Kidney epithelial cell (primary cell): ENCODE measurements around the gene EOLA2. TPM values are rescaled to one million over a fixed set of nuclear protein-coding genes. Genes with fewer than 3 reads are reported as not detected.
"Not testable (repeated sequence)": the region's sequence is repeated elsewhere in the genome, so short reads cannot be mapped to it uniquely, and the experiment has no call there.

Experiments used
- DNase-seq: peaks from one replicate; pipeline ENCODE4 v3.0.0-alpha.2; 2010; ENCODE audit warnings: low read depth
- H3K27me3 ChIP-seq: 2 replicates; pipeline ENCODE4 v1.6.0; 2011; ENCODE audit warnings: low read length; ENCODE audit not compliant: control insufficient read depth, insufficient read depth
- H3K36me3 ChIP-seq: 2 replicates; pipeline ENCODE4 v1.5.1; 2011; ENCODE audit warnings: low read length; ENCODE audit not compliant: control insufficient read depth, insufficient read depth
- H3K4me3 ChIP-seq: 2 replicates; pipeline ENCODE4 v1.5.1; 2011; ENCODE audit warnings: low read depth, mild to moderate bottlenecking, control low read depth, low read length
- total RNA-seq: library from RNA; depleted of rRNA; stranded (reverse); fragments of >200 nt; gene quantifications from 2 replicates; pipeline ENCODE4 v1.2.3, GENCODE V29; 2015
- TF ChIP-seq, protein P1 (sequence below): IDR thresholded peaks from 2 replicates; pipeline ENCODE4 v1.5.1; 2011; ENCODE audit warnings: mild to moderate bottlenecking, moderate library complexity, low read length, control low read depth, inconsistent platforms; ENCODE audit not compliant: insufficient read depth, poor library complexity, severe bottlenecking

EOLA2 gene
- total RNA-seq, 1 donor from 2014 or later, result 30.0 TPM

DNA sequence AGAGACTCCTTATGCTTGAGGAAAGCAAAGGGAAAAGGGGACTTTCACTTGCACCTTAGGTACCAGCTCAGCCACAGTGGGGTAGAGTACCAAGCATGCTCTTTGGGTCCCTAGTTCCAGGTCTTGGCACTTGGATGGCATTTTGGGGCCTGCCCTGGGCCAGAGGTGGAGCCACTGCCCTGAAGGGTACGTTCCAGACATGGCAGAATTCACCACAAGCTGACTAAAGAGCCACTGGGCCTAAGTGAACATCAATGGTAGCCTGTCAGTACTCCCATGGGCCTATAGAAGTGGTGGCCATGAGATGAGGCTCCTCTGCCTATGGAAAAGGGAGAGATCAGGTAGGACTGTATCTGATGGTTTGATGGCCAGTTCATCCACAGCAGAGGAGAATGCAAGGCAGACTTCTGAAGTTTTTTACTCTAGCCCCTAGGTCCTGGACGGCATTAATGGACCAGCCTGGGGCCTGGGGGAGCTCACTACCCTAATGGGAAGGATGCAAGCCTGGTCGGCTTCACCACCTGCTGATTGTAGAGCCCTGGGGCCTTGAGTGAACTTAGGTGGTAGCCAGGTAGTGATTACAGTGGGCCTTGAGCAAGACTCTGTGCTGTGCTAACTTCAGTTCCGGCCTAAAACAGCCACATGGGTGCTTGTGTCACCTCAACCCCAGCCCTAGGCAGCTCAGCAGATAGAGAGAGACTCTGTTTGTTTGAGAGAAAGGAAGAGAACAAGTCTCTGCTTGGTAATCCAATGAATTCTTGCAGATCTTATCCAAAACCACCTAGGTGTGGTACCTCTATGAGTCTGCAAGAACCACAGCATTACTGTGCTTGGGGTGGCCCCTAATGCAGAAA, 28.7 kb downstream of the EOLA2 start:
- H3K4me3 ChIP-seq, result no peak overlapping the region
- DNase-seq, result no peak
- H3K36me3 ChIP-seq, result no peaks in the 10 kb centered on the region
- TF ChIP-seq, protein P1, sequence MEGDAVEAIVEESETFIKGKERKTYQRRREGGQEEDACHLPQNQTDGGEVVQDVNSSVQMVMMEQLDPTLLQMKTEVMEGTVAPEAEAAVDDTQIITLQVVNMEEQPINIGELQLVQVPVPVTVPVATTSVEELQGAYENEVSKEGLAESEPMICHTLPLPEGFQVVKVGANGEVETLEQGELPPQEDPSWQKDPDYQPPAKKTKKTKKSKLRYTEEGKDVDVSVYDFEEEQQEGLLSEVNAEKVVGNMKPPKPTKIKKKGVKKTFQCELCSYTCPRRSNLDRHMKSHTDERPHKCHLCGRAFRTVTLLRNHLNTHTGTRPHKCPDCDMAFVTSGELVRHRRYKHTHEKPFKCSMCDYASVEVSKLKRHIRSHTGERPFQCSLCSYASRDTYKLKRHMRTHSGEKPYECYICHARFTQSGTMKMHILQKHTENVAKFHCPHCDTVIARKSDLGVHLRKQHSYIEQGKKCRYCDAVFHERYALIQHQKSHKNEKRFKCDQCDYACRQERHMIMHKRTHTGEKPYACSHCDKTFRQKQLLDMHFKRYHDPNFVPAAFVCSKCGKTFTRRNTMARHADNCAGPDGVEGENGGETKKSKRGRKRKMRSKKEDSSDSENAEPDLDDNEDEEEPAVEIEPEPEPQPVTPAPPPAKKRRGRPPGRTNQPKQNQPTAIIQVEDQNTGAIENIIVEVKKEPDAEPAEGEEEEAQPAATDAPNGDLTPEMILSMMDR, result no peak
- no peaks in the 10 kb centered on the region for H3K27me3 ChIP-seq

DNA sequence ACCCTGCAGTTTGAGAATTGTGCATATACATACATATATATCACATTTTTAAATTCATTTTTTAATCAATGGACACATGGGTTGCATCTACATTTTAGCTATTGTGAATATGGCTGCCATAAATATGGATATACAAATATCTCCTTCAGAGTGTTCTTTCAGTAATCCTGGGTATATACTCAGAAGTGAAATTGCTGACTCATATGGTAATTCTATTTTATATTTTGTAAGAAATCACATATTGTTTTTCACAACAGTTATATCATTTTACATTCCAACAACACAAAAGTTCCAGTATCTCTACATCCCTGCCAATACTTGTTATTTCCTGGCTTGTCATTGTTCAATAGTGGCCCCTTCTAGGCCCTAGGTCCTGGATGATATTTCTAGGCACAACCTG, 29.6 kb downstream of the EOLA2 start:
- no peaks in the 10 kb centered on the region for H3K36me3 ChIP-seq
- TF ChIP-seq, protein P1, result no peak
- no peak overlapping the region for H3K4me3 ChIP-seq
- DNase-seq, result no peak
- no peaks in the 10 kb centered on the region for H3K27me3 ChIP-seq

DNA sequence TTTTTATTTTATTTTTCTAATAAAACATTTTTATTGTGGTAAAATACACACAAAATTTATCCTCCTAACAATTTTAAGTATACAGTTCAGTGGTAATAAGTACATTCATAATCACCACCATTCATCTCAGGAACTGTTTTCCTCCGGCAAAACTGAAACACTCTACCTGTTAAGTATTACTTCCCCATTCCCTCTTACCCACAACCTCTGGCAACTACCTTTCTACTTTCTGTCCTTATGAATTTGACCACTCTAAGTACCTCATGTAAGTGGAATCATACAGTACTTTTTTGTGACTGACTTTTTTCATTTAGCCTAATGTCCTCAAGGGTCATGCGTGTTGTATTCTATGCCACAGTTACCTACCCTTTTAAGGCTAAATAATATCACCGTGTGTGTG, 30.0 kb downstream of the EOLA2 start:
- TF ChIP-seq, protein P1, result no peak
- Histone ChIP-seq H3K4me3 (no peak overlapping the region), H3K27me3 (no peaks in the 10 kb centered on the region), H3K36me3 (no peaks in the 10 kb centered on the region)
- no peak for DNase-seq

DNA sequence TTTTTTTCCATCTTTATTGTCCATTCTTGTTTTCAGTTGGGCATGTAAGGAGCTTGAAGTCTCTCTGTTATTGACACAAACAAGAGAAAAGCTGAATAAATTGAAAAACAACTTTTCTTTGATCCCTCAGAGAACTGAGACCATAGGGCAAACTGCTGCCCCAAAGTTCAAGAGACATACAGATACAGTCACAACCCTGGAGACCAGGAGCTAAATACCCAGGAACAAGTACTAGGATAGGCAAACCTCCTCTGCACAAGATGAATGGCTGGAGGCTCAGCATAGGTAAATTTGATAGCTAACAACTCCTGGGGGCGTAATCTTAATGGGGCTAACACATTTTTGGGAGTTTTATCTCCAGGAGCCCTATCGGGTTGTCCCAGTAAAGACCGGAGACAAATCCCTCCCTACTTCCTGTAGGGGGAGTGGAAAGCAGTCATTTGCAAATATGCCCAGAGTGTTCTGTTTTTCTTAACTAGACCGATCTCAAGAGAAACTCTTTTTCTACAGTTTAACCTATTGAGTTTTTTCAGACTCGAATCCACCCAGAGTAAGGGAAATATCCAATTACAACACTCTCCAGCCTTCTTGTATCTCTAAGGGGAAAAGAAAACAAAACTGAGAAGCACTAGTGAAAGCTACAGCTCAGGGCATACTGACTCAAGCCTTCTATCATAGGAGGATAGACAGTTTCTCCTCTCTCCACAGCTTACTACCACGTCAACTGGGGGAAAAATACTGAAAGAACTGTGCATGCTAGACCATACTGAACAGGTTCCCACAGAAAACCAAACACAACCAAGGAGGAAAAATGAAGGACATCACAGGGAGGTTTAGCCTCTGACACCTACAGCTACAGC, 34.2 kb downstream of the EOLA2 start:
- TF ChIP-seq, protein P1, result peak; percentile 31
- Histone ChIP-seq H3K4me3 (no peak overlapping the region), H3K27me3 (no peaks in the 10 kb centered on the region), H3K36me3 (no peaks in the 10 kb centered on the region)
- DNase-seq, result no peak

DNA sequence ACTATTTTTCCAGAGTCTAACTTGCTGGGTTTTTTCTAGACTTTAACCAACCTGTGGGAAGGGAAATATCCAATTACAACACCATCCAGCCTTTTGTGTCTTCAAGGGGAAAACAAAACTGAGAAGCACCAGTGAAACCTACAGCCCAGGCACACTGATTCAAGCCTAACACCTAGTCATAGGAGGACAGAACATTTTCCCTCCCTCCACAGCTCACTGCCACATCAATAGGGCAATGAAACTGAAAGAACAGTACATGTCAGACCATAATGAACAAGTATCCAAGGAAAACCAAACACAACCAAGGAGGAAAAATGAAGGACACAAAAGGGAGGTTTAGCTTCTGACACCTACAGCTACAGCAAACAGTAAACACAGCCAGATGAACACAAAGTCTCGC, 39.7 kb downstream of the EOLA2 start:
- Histone ChIP-seq H3K36me3 (no peaks in the 10 kb centered on the region), H3K4me3 (no peak overlapping the region), H3K27me3 (no peaks in the 10 kb centered on the region)
- TF ChIP-seq, protein P1, result no peak
- DNase-seq, result no peak

DNA sequence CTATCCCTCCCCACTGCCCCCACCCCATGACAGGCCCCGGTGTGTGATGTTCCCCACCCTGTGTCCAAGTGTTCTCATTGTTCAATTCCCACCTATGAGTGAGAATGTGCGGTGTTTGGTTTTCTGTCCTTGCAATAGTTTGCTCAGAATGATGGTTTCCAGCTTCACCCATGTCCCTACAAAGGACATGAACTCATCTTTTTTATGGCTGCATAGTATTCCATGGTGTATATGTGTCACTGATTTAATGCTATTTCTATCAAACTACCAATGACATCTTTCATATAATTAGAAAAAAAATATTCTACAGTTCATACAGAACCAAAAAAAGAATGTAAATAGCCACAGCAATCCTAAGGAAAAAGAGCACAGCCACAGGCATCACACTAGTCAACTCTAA, 47.5 kb downstream of the EOLA2 start:
- not testable (repeated sequence) for H3K27me3 ChIP-seq, H3K4me3 ChIP-seq, DNase-seq

More for the DNA sequence above, 47.5 kb downstream of the EOLA2 start:
- H3K36me3 ChIP-seq, result not testable (repeated sequence)

Other genes with a start within 250 kb of the EOLA2 start
- gene MAGEA11, start 226.4 kb downstream of the EOLA2 start, total RNA-seq, result not detected in 2 replicates
- gene HSFX1, start 164.4 kb downstream of the EOLA2 start, total RNA-seq, result 0.25 and 0.34 TPM in 2 replicates
- gene MAGEA9, start 156.6 kb downstream of the EOLA2 start, total RNA-seq, result not detected in 2 replicates
- not detected in 2 replicates for gene MAGEA8, start 57.3 kb downstream of the EOLA2 start, total RNA-seq
- gene HSFX4, start 8.9 kb downstream of the EOLA2 start, total RNA-seq, result not detected in 2 replicates